ENCODE data around the gene C1QTNF12.
"Not testable (repeated sequence)": the region's sequence is repeated elsewhere in the genome, so short reads cannot be mapped to it uniquely, and the experiment has no call there.

Gene C1QTNF12

GRCh38 chr1:1259119-1259488, 12.6 kb upstream of the C1QTNF12 start:
- no peak for DNase-seq

DNA sequence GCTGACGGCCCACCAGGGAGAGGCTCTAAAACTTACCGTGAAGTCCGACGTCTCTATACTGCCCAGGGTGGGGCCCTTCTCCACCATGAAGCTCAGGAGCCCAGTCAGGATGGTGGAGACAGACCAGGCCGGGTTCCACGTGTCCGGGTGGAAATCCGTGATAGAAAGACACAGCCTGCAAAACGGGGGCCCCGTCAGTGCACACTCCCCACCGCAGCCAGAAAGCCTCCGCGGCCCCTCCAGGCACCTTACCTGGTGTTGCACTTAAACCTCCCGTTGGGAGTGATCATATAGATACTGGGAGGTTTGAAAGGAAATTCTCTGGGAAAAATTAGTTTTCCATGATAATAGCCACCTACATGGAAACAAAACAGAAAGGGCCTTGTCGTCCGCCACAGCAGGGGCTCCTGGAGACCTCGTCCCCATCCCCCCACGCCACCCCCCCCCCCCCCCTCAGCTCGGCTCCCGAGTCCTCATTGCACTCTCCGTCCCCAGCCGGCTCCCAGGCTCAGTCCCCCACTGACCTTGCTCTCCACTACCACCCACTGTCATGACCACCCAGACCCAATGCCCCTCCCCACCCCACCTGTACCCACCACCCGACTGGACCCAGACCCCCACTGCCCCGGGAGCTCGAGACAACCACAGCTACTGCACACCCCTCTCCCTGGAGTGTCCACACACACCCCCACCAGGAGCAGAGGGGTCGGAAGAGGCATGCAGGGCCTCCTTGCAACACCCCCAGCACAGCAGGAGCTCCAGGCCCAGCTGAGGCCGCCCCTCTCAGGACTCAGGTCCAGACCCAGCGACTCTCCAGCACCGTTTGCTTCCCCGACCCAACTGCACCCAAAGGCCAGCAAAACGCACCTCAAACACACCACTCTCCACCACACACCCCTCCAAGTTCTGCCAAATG, 10.7 kb upstream of the C1QTNF12 start:
- no peak for DNase-seq

DNA sequence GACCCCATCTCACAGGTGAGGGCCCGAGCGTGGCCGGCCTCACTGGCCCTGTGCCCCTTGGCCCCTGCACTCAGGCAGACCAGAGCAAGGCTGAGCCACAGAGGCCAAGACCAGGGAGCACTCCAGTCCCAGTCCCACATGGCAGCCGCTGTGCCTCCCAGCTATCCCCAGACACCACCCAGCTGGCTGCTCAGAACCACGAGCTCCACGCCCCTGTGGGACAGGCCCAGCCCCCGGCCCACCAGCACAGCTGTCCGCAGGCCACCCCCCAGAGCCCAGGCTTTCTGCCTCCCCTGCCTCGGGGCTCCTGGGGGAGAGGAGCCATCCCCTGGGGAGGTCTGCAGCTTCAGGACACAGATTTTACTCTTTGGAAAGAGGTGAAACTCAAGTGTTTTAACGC, 9.1 kb upstream of the C1QTNF12 start:
- DNase-seq: no peak

- DNase-seq: no peak
Observed at GRCh38 chr1:1255078-1255477, 8.6 kb upstream of the C1QTNF12 start.

DNA sequence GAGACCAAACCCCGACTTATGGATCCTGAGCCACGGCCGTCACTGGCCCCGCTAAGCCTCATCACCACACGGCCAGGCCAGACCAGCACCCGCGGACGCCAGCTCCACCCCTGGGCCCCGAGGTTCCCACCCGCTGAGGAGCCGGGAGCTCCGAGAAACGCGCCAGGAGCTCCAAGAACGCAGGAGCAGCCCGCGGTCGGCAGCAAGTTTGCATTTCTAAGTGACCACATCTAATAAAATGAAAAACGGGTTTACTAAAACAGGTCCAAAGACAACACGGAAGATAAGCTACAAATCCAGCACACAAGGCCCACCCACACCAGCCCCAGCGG, 8.1 kb upstream of the C1QTNF12 start:
- DNase-seq: no peak

- no peak for DNase-seq
Observed at GRCh38 chr1:1253972-1254666, 7.6 kb upstream of the C1QTNF12 start.

DNA sequence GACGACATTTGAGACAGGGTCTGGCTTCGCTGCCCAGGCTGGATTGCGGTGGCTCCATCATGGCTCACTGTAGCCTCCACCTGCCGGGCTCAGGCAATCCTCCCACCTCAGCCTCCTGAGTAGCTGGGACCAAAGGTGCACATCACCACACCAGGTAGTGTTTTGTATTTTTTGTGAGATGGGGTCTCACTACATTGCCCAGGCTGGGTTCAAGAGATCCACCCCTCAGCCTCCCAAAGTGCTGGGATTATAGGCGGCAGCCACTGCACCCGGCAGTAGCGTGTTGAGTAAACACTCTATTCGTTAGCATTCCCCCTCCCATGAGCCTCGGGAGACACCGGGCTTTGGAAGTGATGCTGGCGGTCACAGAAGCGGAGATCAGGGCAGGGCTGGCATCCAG, 6.8 kb upstream of the C1QTNF12 start:
- DNase-seq: no peak

DNA sequence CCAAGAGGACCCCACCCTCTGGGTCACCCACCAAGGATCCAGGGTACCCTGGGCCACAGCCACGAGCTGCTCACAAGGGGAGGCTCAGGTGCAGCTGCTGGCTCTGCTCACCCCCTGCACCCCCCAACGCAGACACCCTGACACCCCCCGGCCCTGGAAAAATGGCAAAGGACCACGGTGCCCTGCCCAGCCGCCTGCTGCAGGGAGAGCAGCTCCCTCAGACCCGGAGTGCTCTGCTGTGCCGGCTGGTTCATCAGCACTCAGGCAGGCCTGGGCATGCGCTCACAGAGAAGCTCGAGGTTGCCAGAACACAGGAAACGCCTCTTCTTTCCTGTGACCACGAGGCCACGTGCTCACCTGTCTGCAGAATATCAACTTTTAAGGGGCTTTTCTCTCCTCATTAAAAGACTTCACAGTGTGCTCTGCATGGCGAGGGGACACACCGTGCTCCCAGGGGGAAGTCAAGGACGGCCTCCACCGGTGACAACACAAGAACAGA, 4.3 kb upstream of the C1QTNF12 start:
- no peak for DNase-seq

DNA sequence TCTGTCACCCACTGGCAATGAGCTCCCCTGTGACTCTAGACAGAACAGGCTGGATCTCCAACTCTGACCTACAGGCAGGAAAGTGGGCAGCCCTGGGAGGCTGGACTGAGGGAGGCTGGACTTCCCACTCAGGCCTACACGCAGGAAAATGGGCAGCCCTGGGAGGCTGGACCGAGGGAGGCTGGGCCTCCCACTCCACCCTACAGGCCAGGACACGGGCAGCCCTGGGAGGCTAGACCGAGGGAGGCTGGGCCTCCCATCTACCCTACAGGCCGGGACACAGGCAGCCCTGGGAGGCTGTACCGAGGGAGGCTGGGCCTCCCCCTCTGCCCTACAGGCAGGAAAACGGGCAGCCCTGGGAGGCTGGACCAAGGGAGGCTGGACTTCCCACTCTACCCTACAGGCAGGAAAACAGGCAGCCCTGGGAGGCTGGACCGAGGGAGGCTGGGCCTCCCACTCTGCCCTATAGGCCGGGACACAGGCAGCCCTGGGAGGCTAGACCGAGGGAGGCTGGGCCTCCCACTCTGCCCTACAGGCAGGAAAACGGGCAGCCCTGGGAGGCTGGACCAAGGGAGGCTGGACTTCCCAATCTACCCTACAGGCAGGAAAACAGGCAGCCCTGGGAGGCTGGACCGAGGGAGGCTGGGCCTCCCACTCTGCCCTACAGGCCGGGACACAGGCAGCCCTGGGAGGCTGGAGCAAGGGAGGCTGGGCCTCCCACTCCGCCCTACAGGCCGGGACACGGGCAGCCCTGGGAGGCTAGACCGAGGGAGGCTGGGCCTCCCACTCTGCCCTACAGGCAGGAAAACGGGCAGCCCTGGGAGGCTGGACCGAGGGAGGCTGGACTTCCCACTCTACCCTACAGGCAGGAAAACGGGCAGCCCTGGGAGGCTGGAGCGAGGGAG, 1.7 kb upstream of the C1QTNF12 start:
- not testable (repeated sequence) for DNase-seq

GRCh38 chr1:1247341-1247913, 905 bp upstream of the C1QTNF12 start:
- no peak for DNase-seq

GRCh38 chr1:1245817-1246576, 525 bp downstream of the C1QTNF12 start:
- DNase-seq: no peak

DNA sequence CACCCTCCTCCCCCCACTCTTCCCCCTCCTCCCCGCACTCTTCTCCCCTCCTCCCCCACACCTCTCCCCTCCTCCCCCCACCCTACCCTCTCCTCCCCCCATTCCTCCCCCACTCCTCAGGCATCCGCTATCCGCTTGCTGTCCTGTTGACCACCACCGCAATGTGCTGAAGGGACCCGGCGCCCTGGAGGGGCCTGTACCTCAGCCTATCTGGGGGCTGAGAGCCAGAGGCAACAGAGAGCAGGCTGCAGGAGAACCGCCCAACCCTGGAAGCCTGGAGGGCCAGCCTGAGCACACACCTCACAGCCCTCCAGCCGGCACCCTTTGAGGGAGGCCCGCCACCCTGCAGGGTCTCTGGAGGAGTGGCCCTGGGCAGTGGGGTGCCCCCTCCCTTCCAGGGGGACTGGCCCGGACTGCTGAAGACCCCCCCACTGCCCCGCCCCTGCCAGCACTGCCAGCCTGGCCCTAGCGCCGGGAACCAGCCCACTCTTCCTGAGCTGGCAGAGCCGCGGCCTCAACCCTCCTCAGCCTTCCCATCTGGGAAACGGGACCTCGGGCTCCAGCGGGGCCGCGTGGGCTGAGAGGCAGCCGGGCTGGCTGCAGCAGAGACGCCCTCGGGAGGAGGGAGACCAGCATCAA, 1.2 kb downstream of the C1QTNF12 start:
- DNase-seq: no peak

- no peak for DNase-seq
Observed at GRCh38 chr1:1244192-1244811, 2.2 kb downstream of the C1QTNF12 start.

- no peak for DNase-seq
Observed at GRCh38 chr1:1243807-1244191, 2.7 kb downstream of the C1QTNF12 start.

- no peak for DNase-seq
Observed at GRCh38 chr1:1243266-1243660, 3.3 kb downstream of the C1QTNF12 start.

GRCh38 chr1:1242461-1243265, 3.9 kb downstream of the C1QTNF12 start:
- DNase-seq: no peak

- DNase-seq: no peak
Observed at GRCh38 chr1:1241588-1242219, 4.8 kb downstream of the C1QTNF12 start.

GRCh38 chr1:1240822-1241587, 5.5 kb downstream of the C1QTNF12 start:
- no peak for DNase-seq

GRCh38 chr1:1240348-1240732, 6.2 kb downstream of the C1QTNF12 start:
- DNase-seq: no peak
